ENCODE results near the gene DIPK1C. TPM values are rescaled to one million over a fixed set of nuclear protein-coding genes. Genes with fewer than 3 reads are reported as not detected.

The DIPK1C gene
- total and polyA plus RNA-seq, 9 of the 15 experiments (the other 6 are each of a cell fraction or from before 2014, with no cell fraction given) = 0.04 to 0.32 (median 0.15) TPM; not detected in 2

DNA sequence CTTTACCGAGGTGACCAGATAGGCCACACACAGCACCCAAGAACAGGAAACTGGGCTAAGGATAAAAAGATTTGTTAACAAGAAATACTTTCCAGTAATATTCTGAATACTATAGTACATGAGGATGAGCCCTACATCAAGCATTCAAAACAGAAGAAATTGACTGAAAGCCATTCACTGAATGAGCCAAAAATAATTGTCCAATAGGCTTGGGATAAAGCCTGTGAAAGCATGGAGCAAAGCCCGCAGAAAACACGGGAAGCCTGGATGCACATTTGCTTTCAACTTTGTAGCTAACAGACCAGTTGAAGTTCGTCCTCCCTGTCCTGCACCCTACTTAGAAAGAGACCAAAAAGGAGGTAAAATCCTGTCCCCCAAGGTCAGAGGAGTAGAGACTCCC is 56.3 kb downstream of the DIPK1C start (continued):
- TF ChIP-seq ZC3H4 (CRISPR knock-in tag; IDR thresholded peaks at IDR 0.05; ENCODE audit: borderline replicate concordance) = no peak
- TF ChIP-seq, protein P1, sequence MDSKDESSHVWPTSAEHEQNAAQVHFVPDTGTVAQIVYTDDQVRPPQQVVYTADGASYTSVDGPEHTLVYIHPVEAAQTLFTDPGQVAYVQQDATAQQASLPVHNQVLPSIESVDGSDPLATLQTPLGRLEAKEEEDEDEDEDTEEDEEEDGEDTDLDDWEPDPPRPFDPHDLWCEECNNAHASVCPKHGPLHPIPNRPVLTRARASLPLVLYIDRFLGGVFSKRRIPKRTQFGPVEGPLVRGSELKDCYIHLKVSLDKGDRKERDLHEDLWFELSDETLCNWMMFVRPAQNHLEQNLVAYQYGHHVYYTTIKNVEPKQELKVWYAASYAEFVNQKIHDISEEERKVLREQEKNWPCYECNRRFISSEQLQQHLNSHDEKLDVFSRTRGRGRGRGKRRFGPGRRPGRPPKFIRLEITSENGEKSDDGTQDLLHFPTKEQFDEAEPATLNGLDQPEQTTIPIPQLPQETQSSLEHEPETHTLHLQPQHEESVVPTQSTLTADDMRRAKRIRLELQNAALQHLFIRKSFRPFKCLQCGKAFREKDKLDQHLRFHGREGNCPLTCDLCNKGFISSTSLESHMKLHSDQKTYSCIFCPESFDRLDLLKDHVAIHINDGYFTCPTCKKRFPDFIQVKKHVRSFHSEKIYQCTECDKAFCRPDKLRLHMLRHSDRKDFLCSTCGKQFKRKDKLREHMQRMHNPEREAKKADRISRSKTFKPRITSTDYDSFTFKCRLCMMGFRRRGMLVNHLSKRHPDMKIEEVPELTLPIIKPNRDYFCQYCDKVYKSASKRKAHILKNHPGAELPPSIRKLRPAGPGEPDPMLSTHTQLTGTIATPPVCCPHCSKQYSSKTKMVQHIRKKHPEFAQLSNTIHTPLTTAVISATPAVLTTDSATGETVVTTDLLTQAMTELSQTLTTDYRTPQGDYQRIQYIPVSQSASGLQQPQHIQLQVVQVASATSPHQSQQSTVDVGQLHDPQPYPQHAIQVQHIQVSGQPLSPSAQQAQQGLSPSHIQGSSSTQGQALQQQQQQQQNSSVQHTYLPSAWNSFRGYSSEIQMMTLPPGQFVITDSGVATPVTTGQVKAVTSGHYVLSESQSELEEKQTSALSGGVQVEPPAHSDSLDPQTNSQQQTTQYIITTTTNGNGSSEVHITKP (IDR thresholded peaks at IDR 0.05; ENCODE audit: partially characterized antibody) = no peak
- no peak for TF ChIP-seq ZNF586 (CRISPR knock-in tag; conservative IDR thresholded peaks at IDR 0.05)
- no peak for TF ChIP-seq ZNF24 (IDR thresholded peaks at IDR 0.05)
- TF ChIP-seq ZBTB17 (CRISPR knock-in tag; IDR thresholded peaks at IDR 0.05) = no peak
- TF ChIP-seq ERF (CRISPR knock-in tag; IDR thresholded peaks at IDR 0.05) = no peak
- no peak for TF ChIP-seq KLF13 (tag; IDR thresholded peaks at IDR 0.05; ENCODE audit: borderline replicate concordance, low read depth)
- TF ChIP-seq, protein P2, sequence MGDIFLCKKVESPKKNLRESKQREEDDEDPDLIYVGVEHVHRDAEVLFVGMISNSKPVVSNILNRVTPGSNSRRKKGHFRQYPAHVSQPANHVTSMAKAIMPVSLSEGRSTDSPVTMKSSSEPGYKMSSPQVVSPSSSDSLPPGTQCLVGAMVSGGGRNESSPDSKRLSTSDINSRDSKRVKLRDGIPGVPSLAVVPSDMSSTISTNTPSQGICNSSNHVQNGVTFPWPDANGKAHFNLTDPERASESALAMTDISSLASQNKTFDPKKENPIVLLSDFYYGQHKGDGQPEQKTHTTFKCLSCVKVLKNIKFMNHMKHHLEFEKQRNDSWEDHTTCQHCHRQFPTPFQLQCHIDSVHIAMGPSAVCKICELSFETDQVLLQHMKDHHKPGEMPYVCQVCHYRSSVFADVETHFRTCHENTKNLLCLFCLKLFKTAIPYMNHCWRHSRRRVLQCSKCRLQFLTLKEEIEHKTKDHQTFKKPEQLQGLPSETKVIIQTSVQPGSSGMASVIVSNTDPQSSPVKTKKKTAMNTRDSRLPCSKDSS (IDR thresholded peaks at IDR 0.05; ENCODE audit: low read depth, partially characterized antibody) = no peak
